HL-60 (cell line): Measurements from ENCODE around the gene CLTB.

Experiments
- DNase-seq, 2 experiments: peaks; one replicate each; pipeline ENCODE4 v3.0.0-alpha.2; 2010 to 2020; ENCODE audit warnings: low read depth in 1 of 2, low spot score in 1 of 2
- H3K27ac ChIP-seq: fragments of 250-450 bp; sonication (Bioruptor Pico); replicated peaks from 2 replicates; pipeline ENCODE4 v1.5.1; 2020; ENCODE audit warnings: mild to moderate bottlenecking, moderate library complexity
- H3K27me3 ChIP-seq: fragments of 250-450 bp; sonication (Bioruptor Pico); 2 replicates; pipeline ENCODE4 v1.5.1; 2021; ENCODE audit warnings: mild to moderate bottlenecking, moderate library complexity; ENCODE audit not compliant: insufficient read depth, poor library complexity, severe bottlenecking
- H3K4me3 ChIP-seq: replicated peaks from 2 replicates; pipeline ENCODE4 v1.5.1; 2011; ENCODE audit warnings: mild to moderate bottlenecking, control low read depth, low read length; ENCODE audit not compliant: insufficient read depth
- GABPA ChIP-seq: IDR thresholded peaks from 2 replicates; pipeline ENCODE4 v1.6.1; 2012; ENCODE audit warnings: low read depth
- POLR2AphosphoS5 ChIP-seq: IDR thresholded peaks from 2 replicates; pipeline ENCODE4 v1.6.1; 2012; ENCODE audit warnings: low read depth
- REST ChIP-seq: IDR thresholded peaks from 2 replicates; pipeline ENCODE4 v1.6.1; 2012; ENCODE audit warnings: low read depth; ENCODE audit not compliant: insufficient replicate concordance
- SPI1 ChIP-seq: IDR thresholded peaks from 2 replicates; pipeline ENCODE4 v1.6.1; 2012; ENCODE audit warnings: low read depth, mild to moderate bottlenecking, borderline replicate concordance
- TF ChIP-seq, protein P1 (sequence below): IDR thresholded peaks from one replicate; pipeline ENCODE4 v1.5.1; 2011; ENCODE audit warnings: low read length, control low read depth, inconsistent platforms; ENCODE audit not compliant: insufficient read depth

Gene CLTB

DNA sequence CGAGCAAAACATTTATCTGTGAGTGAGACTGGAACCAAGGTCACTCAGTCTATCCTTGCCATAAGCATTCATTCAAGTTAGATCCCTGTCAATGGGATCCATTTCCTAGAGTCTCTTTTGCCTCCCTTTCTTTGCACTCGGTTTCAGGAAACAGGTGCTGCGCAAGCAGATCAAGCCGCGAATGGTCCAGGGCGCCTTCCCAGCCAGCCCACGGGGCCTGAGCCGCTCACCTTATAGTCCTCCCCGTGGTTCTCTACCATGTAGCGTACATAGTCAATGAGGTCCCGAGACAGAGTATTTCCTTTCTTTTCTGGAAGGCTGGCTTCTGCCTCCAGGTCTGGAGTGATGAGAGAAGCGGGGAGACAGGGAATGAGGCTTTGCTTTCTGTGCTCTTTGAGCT is 31.3 kb downstream of the CLTB start:
- no peak for DNase-seq
- Histone ChIP-seq H3K4me3 (no peak overlapping the region), H3K27me3 (no peaks in the 10 kb centered on the region), H3K27ac (no peak overlapping the region)
- TF ChIP-seq GABPA: no peak
- no peak for TF ChIP-seq SPI1
- TF ChIP-seq, protein P1, sequence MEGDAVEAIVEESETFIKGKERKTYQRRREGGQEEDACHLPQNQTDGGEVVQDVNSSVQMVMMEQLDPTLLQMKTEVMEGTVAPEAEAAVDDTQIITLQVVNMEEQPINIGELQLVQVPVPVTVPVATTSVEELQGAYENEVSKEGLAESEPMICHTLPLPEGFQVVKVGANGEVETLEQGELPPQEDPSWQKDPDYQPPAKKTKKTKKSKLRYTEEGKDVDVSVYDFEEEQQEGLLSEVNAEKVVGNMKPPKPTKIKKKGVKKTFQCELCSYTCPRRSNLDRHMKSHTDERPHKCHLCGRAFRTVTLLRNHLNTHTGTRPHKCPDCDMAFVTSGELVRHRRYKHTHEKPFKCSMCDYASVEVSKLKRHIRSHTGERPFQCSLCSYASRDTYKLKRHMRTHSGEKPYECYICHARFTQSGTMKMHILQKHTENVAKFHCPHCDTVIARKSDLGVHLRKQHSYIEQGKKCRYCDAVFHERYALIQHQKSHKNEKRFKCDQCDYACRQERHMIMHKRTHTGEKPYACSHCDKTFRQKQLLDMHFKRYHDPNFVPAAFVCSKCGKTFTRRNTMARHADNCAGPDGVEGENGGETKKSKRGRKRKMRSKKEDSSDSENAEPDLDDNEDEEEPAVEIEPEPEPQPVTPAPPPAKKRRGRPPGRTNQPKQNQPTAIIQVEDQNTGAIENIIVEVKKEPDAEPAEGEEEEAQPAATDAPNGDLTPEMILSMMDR: no peak
- TF ChIP-seq REST: no peak
- TF ChIP-seq POLR2AphosphoS5: no peak

DNA sequence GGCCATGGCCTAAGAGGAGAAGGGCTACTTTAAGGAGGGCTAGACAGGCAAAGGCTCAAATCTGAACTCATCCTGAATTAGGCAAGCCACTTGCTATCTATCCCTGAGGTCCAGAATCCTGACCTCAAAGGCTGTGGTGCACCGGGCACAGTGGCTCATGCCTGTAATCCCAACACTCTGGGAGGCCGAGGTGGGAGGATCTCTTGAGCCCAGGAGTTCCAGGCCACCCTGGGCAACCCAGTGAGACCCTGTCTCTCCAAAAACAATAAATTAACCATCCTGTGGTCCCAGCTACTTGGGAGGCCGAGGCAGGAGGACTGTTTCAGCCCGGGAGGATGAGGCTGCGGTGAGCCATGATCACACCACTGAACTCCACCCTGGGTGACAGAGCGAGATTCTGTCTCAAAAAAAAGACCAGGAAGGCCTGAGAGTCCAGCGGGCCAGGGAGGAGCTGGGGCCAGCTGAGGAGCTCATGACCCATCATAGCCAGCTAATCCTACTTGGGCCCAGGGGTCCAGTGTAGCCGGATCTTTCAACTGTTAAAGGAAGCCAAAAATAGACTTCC is 31.9 kb downstream of the CLTB start:
- no peak overlapping the region for H3K4me3 ChIP-seq
- no peak for DNase-seq
- TF ChIP-seq POLR2AphosphoS5 (no peak), GABPA (no peak), SPI1 (no peak), REST (no peak)
- TF ChIP-seq, protein P1: no peak
- H3K27ac ChIP-seq: no peak overlapping the region
- no peaks in the 10 kb centered on the region for H3K27me3 ChIP-seq

GRCh38 chr5:176383961-176384360 is 32.4 kb downstream of the CLTB start:
- TF ChIP-seq, protein P1: no peak
- TF ChIP-seq SPI1 (no peak), POLR2AphosphoS5 (no peak), REST (no peak), GABPA (no peak)
- no peaks in the 10 kb centered on the region for H3K27me3 ChIP-seq
- no peak overlapping the region for H3K4me3 ChIP-seq
- no peak for DNase-seq
- no peak overlapping the region for H3K27ac ChIP-seq
